ENCODE results near the gene GNB4.

- TF ChIP-seq POLR2AphosphoS5 (IDR thresholded peaks at IDR 0.05; ENCODE audit: low read depth, low read length): no peak
- TF ChIP-seq REST (IDR thresholded peaks at IDR 0.05; ENCODE audit: insufficient read depth in 1 of 2, low read depth in 2 of 2, low read length in 2 of 2): no peak
- TF ChIP-seq TAF1 (IDR thresholded peaks at IDR 0.05; ENCODE audit: borderline replicate concordance, insufficient read depth, low read length): no peak
- no peak for TF ChIP-seq SIN3A (IDR thresholded peaks at IDR 0.05; ENCODE audit: borderline replicate concordance, insufficient read depth, low read length)
Observed at GRCh38 chr3:179402963-179403362, 48.3 kb downstream of the GNB4 start.
